GM18907 (cell line): Measurements from ENCODE around the gene GMPPA.

Source experiments
- ATAC-seq: cut with Tn5 transposase; IDR thresholded peaks from one replicate; pipeline ENCODE4 v1.9.1; 2021; ENCODE audit warnings: mild to moderate bottlenecking, moderate library complexity; ENCODE audit not compliant: unreplicated experiment

Gene GMPPA

DNA sequence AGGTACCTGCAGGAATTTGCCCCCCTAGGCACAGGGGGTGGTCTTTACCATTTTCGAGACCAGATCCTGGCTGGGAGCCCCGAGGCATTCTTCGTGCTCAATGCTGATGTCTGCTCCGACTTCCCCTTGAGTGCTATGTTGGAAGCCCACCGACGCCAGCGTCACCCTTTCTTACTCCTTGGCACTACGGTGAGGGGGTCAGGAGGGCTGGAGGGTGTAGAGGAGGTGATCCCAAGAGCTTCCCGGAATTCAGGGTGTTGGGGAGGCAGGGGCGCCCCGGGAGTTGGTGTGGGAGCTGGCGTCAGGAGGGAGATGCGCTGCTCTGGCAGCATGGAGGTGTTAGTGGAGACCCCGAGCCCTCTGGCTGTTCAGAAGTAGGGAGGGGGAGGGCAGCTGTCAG lies 3.2 kb downstream of the GMPPA start:
- no peak for ATAC-seq

DNA sequence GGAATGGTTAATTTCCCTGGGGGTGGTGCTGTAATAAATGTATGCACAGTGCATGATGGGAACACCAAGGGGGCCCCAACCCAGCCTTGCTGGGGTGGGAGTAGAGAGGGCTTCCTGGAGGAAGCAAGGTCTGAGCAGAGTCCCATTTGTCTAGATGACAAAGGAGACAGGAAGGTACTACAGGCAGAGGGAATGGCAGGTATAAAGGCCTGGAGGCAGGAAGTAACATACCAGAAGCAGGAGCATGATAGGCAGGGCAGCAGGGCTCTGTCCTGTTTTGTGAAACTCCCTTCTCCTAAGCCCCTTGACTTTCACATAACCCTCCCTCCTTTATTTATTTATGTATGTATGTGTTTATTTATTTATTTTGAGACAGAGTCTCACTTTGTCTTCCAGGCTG lies 3.9 kb downstream of the GMPPA start:
- no peak for ATAC-seq

DNA sequence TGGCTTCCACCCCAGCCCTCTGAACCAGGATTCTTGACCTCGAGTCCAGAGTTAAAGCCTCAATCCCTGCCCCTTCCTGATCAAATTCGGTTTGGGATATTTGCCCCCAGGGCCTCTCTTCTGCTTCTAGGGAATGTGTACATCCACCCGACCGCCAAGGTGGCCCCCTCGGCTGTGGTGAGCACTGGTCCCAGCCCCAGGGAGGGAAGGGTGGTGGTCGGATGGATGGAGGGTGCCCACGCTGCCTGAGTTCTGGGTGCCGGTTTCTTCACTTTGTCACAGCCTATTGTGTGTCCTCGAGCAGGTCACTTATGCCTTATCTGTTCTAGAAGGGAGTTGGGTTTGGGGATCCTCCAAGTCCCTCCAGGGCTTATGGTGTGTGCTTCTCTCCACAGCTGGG lies 6.9 kb downstream of the GMPPA start:
- no peak for ATAC-seq

DNA sequence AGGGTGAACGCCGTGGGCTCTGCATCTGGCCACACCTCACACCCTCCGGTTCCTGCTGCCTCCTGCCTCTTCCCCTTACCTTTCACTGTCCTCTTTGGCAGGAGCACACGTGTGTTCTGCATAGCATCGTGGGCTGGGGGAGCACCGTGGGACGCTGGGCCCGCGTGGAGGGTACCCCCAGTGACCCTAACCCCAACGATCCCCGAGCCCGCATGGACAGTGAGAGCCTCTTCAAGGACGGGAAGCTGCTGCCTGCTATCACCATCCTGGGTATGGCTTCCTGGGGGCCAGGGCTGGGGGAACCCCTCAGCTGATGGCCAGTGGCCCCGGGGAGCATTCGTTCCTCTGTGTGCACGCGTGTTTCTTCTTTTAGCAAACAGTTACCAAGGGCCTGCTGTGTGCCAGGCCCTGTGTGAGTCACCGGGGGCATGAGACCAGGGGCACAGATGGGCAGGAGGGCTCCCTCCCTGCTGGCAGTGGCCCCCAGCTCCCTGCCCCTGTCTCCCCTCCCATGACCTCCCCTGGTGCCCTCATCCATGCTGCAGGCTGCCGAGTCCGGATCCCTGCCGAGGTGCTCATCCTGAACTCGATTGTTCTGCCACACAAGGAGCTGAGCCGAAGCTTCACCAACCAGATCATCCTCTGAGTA lies 7.6 kb downstream of the GMPPA start:
- no peak for ATAC-seq

DNA sequence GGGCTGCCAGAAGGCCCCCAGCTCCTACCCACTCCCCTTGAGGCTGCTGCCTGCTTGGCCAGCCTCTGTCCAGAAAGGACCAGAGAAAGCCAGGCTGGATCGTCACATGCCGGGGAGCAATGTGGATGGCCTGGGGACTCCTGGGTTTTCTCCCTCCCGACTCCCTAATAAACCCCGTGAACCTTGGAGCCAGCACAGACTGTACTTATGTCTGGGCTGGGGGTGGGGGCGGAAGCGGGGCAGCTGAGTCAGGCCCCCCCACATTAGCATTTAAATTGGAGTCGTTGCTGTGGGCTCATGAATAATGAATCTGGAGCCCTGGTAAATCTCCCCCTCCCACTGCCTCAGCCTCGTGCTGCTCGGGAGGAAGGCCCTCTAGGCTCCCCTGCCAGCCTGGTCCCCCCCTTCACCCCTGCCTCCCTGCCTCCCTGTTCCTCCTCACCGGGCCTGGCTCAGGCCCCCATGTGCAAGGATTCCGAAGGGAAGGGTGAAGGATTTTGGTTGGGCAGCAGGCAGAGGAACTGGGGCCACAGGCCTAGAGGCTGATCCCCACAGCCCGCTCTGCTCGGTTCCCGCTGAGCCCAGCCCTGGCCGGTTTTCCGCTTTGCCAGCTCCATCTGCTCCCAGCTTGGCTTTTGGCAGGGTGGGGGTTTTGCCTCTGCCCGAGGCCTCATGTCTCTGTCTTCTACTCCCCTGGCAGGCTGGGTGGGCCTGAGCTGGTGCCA lies 8.3 kb downstream of the GMPPA start:
- no peak for ATAC-seq

DNA sequence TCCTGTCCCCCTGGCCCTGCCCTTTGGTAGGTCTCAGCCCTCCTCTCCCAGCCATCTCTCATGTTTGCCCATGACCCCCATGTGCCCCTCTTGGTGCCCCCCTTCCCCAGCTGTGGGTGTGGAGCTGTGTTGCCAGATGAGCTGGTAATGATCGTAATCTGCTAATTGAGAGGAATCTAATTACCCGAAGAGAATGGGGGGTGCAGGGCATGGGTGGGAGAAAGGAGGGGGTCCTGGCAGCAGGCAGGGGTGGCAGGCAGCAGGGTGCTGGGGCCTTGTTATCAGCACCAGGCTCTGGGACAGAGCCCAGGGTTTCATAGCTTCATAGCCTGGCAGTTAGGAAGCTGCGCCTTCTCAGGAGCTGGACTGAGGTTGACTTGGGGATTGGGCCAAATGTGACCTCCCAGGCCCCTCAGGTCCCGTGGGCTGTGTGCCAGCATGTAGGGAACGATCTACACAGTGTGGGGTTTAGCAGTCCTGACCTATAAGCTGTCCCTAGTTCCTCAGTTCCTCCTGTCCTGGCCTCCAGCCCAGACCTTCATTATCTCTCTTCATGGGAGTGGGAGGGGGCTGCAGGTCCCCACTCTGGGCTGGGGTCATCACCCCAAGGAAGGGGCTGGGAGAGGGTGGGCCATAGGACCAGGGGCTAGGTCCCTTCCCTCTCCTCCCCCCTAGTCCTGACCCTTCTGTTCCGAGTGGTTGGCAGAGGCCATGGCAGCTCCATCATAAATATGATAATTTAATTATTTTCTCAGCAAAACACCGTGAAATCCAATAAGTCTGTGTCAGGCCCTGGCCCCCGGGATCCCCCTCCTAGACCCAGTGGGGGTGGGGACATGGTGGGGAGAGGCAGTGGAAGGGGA lies 9.1 kb downstream of the GMPPA start:
- no peak for ATAC-seq

DNA sequence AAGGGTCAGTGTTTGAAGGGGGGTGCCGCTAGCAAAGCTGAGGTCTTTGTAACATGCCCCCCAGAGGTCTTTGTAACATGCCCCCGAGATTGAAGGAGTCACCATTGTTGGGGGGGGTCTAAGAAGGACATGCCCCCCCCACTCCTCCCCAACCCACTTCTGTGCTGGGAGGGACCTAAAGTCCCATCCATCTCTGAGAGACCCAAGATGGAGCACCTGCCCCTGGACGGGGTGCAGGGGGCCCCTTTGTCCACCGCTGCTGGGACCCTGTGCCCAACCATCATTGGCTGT lies 9.7 kb downstream of the GMPPA start:
- ATAC-seq = no peak

DNA sequence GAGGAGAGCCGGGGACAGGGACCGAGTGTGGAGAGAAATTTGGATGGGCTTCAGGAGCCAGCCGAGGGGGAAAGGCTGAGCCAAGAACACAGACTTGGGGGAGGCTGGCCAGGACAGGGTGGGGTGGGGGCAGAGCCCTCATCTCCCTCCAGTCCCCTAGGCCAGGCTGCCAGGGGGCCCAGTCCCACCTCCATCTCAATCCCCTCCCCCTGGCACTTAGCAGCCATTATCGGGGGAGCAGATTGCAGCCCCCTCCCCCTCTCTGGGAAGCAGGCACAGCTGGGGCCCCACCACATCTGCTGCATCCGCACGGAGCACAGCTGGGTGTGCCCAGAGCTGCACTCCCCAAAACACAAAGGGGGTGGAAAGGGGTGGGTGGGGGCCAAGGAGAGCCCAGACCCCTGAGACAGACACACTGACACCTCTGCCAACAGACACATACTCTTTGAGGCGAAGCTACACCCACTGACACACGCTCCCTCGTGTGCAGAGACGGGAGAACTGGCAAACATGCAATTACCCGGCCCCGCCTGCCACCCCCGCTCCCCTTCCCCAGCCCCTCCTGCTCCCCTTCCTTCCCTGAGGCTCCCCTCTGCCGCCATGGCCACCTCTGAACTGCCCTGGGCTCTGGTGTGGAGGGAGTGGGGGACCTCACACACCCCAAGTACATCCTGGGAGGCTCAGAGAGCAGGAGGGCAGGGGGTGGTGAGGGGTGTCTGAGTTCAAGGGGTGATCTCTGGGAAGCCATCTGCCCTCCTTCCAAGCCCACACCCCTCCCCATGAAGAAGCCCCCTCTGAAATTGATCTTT lies 10.5 kb downstream of the GMPPA start:
- peak; percentile 16 for ATAC-seq

DNA sequence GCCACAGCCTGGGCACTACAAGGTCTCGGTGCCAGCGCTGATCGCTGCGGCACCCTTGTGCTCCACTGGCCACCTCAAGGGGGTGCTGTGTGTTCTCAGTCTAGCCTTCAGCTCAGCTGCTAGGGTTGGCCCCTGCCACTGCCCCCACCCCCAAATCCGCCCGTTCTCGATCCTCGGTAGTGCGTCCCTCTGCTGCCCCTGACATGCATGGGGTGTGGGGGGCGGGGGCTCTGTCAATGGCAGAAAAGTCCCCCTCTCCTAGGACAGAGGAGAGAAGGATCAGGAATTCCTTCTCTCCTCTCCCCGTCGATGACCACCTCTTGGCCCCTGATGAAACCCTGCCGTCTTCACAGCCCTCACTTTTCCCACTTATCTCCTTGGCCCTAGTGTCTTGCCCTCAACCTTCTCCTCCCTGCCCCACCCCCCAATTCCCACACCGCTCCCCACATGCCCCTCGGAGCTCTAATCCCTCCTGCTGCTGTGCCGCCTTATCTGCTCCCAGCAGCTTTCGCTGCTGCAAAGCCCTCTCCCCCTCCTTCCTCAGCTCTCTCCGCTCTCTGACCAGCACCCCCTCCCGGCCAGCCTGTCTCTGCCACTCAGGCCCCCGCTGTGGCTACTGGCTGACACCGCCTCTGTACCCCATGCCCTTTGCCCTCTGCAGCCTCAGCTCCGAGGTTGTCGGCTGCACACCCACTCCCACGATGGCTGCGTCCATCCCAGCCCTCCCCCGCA lies 11.3 kb downstream of the GMPPA start:
- peak; percentile 60 for ATAC-seq

DNA sequence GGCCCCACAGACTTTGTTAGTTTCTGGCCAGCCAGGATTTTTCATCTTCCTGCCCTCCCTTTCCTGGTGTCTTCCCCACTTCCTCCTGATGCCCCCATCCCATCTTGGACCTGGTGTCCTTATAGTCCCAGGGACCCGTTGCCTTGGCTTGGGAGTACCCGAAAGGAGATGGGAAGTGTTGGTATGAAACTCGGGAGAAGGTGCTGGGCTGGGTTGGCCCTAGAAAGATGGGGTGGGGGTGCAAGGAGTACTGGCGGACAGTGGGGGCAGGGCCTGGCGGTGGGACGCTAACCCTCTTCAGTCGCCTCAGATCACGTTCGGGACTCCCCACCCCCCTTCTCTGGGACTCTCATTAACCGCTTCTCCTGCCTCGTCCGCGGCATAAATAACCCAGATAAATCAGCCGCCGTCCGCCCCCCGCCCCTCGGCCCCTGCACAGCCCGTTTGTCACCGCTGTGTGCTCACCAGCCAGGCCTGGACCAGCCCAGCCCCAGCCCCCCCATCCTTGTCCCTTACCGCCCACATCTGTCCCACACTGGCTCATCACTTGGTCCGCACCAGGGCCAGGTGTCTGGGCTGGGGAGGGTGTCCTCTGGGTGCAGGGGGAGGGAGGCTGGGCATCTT lies 11.9 kb downstream of the GMPPA start:
- no peak for ATAC-seq

DNA sequence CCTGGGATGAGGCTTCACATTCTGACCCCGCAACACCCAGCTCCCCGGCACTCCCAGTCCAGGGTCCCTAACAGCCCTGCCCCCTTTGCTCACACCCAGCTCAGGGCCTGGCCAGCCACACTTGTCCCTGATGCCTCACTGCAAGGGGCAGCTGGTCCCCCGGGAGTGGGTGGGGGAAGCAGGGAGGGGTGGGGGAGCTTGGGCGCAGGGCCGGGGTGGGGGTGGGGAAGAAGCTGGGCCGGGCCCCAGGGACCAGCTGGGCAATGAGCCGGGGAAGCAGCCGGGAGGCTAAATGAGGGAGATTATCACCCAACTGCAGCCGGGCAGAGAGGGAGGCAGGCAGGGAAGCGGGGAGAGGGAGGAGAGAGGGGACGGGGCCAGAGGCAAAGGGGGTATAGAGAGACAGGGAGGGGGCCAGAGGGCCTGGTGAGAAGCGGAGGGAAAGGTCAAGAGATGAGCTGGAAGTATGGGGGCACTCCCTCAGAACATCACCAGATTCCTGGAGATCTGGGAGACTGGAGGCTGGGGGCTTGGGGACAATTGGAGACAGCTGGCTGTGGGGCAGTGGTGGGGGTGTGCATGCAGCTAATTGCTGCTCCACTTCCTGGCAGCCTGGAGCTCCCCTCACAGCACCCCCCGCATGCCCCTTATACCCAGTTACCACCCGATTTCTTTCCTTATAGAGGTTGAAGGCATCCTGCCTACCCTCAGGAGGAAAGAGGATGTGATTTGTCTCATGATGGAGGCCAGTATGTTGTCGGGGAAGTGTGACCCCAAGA lies 13.0 kb downstream of the GMPPA start:
- no peak for ATAC-seq

DNA sequence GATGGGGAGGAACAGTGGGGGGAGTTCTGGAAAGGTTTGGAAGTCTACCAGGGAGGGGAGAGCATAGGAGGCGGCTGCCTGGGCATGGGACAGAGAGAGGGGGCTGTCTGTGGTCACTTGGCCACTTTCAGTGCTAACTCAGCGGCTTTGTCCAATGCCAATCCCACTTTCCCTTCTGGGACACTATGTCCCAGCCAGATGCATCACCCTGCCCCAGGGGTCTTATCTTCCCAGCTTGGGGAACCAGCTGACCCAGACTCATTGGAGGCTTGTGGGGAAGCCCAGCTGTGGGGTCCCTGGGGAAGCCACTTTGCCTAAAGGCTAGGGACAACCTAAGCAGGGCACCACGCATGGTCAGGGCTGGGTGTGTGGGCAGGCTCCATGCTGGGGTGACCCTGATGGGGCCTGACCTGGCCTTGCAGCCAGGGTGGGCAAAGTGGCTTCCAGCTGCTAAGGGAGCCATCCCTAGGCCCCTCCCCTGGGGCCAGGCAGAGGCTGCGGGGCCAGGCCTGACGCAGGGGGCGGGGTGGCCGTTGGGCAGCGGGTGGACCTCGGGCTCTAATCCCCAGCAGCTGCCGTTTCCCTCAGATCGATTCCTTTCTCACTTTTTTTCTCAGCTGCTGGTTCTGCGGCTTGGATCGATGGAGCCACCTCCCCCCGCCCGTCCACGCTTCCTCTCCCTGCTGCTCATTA lies 14.0 kb downstream of the GMPPA start:
- no peak for ATAC-seq

DNA sequence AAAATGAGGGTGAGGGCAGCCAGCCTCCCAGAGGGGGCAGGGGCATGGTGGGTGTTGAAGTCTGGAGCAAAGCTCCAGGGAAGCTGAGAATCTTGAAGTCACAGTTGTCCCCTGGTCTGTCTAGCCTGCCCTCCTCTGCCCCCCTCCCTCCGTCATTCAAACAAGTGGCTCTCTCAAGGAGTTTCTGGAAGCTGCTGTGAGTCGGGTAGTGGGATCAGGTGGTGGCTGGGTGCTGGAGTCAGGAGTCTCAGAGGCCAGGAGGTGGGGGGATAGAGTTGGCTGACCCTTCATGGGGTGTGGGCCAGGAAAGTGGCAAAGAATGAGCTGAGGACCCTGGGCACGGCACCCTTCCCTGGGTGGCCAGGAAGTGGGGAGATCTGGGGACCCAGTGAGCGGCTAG lies 15.1 kb downstream of the GMPPA start:
- ATAC-seq = no peak

DNA sequence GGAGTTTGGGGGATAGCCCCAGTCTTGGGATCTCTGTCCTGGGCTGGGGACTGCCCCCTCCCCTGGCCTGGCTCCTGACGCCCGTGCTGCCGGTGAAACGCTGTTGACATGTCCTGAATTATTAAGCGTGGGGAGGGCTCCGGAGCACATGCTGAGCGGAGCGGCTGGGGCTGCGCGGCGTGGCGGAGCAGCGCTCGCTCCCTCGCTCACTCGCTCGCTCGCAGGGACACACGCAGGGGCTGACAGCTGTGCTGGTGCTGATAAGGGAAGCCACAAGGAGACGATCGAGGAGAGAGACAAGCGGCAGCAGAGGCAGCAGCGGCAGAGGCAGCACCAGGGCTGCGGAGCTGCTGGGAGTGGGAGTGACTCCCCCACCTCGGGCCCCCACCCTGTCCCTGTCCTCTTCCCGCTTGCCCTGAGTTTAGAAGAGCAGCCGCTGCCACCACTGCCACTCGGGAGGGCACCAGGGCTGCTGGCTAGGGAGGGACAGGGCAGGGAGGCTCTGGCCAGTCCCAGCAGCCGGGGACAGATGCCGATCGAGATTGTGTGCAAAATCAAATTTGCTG lies 15.6 kb downstream of the GMPPA start, which contains the start of gene ASIC4:
Gene ASIC4 (plus strand): TSS at position 287 of the 566 bp plus-strand sequence. CDS start 243 bp downstream, at position 530.
- no peak for ATAC-seq

DNA sequence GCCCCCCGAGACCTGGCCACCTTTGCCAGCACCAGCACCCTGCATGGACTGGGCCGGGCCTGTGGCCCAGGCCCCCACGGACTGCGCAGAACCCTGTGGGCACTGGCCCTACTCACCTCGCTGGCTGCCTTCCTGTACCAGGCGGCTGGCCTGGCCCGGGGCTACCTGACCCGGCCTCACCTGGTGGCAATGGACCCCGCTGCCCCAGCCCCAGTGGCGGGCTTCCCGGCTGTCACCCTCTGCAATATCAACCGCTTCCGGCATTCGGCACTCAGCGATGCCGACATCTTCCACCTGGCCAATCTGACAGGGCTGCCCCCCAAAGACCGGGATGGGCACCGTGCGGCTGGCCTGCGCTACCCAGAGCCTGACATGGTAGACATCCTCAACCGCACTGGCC lies 16.1 kb downstream of the GMPPA start:
- ATAC-seq = no peak

DNA sequence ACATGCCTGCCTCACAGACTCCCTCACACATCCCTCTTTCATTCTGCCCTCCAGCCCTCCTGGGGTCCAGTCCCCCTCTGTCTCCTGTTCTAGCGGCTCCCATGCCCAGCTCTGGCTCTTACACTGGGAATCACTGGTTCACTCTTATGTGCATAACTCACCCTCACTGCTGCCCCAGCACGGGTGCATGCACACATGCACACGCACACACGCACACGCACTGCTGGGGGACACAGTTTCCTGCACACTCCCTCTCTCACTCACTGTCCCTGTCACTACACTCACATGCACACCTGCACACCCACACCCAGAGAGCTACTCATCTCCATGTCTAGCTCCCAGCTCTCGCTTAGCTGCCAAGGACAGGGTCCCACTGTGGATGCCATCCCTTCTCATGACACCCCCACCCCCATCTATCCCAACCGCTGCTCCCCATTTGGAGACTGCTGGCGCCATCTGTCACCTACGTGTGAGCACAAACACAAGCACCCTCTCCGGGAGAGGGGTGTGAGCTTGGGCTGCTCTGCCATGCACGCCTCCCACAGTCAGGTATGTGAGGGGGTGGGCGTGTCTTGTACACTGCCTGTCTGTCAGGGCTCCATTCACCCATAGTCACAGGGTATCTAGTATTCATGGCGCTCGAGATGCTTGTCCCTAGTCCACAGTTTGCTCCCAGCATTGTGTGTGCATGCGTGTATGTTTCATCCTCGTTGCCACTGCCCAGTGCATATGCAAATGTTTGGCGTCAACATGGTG lies 17.4 kb downstream of the GMPPA start:
- ATAC-seq = no peak

DNA sequence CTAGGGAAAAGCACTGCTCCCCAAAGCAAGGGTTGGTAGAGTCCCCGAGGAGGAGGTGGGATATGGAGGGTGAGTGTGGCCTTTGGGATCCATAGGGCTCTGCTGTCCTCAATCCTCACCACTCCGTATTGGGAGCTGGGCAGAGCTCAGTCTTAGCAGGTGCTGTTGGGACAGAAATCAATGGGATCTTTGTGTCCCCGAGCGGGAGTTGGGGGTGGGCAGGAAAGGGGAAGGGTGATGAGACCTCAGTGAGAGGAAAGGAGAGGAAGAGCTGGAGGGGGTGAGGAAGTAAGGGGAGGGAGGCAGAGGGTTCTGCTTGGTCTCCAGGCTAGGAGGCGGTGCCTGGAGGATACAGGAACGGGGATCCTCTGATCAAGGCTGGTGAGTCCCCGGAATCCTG lies 18.2 kb downstream of the GMPPA start:
- ATAC-seq = no peak
